Measurements from ENCODE around the gene BTNL8. TPM values are rescaled to one million over a fixed set of nuclear protein-coding genes. Genes with fewer than 3 reads are reported as not detected.

Gene BTNL8
- total RNA-seq, 2 donors from 2014 or later: not detected

- Histone ChIP-seq H3K4me3 (no peak overlapping the region), H3K36me3 (peaks cover 38% of the 10 kb centered on the region), H3K9me3 (peaks cover 27% of the 10 kb centered on the region), H3K4me1 (ENCODE audit: control insufficient read depth in 1 of 2, low read depth in 2 of 2) (no peaks in the 10 kb centered on the region), H3K27me3 (replicated peaks; ENCODE audit: insufficient read depth) (no peaks in the 10 kb centered on the region), H3K27ac (no peak overlapping the region)
- no peak for TF ChIP-seq CTCF (IDR thresholded peaks at IDR 0.05)
- no peak for DNase-seq (ENCODE audit: low spot score)
- no peak for ATAC-seq (ENCODE audit: insufficient number of reproducible peaks, low FRiP score, low read depth)
These were observed 45.1 kb upstream of the BTNL8 start for GRCh38 chr5:180853848-180854176.

GRCh38 chr5:180858586-180858985 lies 40.4 kb upstream of the BTNL8 start:
- Histone ChIP-seq H3K9me3 (peaks cover 4% of the 10 kb centered on the region), H3K27ac (no peak overlapping the region), H3K36me3 (peaks cover 13% of the 10 kb centered on the region), H3K4me1 (ENCODE audit: control insufficient read depth in 1 of 2, low read depth in 2 of 2) (peaks cover 8% of the 10 kb centered on the region in 2 donors), H3K4me3 (no peak overlapping the region), H3K27me3 (replicated peaks; ENCODE audit: insufficient read depth) (no peaks in the 10 kb centered on the region)
- ATAC-seq (ENCODE audit: insufficient number of reproducible peaks, low FRiP score, low read depth): no peak
- DNase-seq (ENCODE audit: low spot score): no peak
- TF ChIP-seq CTCF (IDR thresholded peaks at IDR 0.05): no peak

- no peak for TF ChIP-seq CTCF (IDR thresholded peaks at IDR 0.05)
- Histone ChIP-seq H3K9me3 (no peaks in the 10 kb centered on the region), H3K27ac (peak overlapping the region; percentile 66 to 81), H3K36me3 (peaks cover 3% of the 10 kb centered on the region), H3K27me3 (replicated peaks; ENCODE audit: insufficient read depth) (no peaks in the 10 kb centered on the region), H3K4me3 (peak overlapping the region; percentile 80), H3K4me1 (ENCODE audit: control insufficient read depth in 1 of 2, low read depth in 2 of 2) (peaks cover 8% of the 10 kb centered on the region in 2 donors)
- DNase-seq (ENCODE audit: low spot score) (no peak), ATAC-seq (ENCODE audit: insufficient number of reproducible peaks, low FRiP score, low read depth) (peak; percentile 14)
These were observed 38.6 kb upstream of the BTNL8 start for GRCh38 chr5:180860273-180860886.

GRCh38 chr5:180860887-180861822 lies 37.8 kb upstream of the BTNL8 start, which contains the start of gene ZFP62:
ZFP62 (minus strand) TSS chr5:180861276; CDS start chr5:180861219, 57 bp downstream.
- H3K4me3 ChIP-seq: peak within 1 kb of the TSS; percentile 80
- H3K36me3 ChIP-seq: no peaks in the 10 kb centered on the region
- H3K27ac ChIP-seq: peak within 1 kb of the TSS; percentile 66 to 81
- ATAC-seq (ENCODE audit: insufficient number of reproducible peaks, low FRiP score, low read depth): peak; percentile 81
- no peaks in the 10 kb centered on the region for H3K9me3 ChIP-seq
- peak; percentile 36 for DNase-seq (ENCODE audit: low spot score)
- peaks cover 8% of the 10 kb centered on the region in 2 donors for H3K4me1 ChIP-seq (ENCODE audit: control insufficient read depth in 1 of 2, low read depth in 2 of 2)
- no peaks in the 10 kb centered on the region for H3K27me3 ChIP-seq (replicated peaks; ENCODE audit: insufficient read depth)
- no peak for TF ChIP-seq CTCF (IDR thresholded peaks at IDR 0.05)

GRCh38 chr5:180862645-180863044 lies 36.3 kb upstream of the BTNL8 start:
- TF ChIP-seq CTCF (IDR thresholded peaks at IDR 0.05): no peak
- no peak for ATAC-seq (ENCODE audit: insufficient number of reproducible peaks, low FRiP score, low read depth)
- H3K36me3 ChIP-seq: no peaks in the 10 kb centered on the region
- H3K27ac ChIP-seq: no peak overlapping the region
- DNase-seq (ENCODE audit: low spot score): no peak
- H3K27me3 ChIP-seq (replicated peaks; ENCODE audit: insufficient read depth): no peaks in the 10 kb centered on the region
- H3K9me3 ChIP-seq: no peaks in the 10 kb centered on the region
- H3K4me3 ChIP-seq: no peak overlapping the region
- H3K4me1 ChIP-seq (ENCODE audit: control insufficient read depth in 1 of 2, low read depth in 2 of 2): peaks cover 8% of the 10 kb centered on the region in 2 donors
